Hepatocyte (in vitro differentiated cells): ENCODE measurements around the gene MINAR2. TPM values are rescaled to one million over a fixed set of nuclear protein-coding genes. Genes with fewer than 3 reads are reported as not detected.

Source experiments
- DNase-seq: peaks from one replicate; pipeline ENCODE4 v3.0.0-alpha.2; 2016; ENCODE audit warnings: low spot score
- H2AFZ ChIP-seq: fragments of 200-600 bp; sonication (generic); 2 replicates; pipeline ENCODE4 v1.6.0; 2016; ENCODE audit warnings: antibody characterized with exemption, mild to moderate bottlenecking
- H3K27ac ChIP-seq: fragments of 200-600 bp; sonication (generic); 2 replicates; pipeline ENCODE4 v1.5.1; 2016; ENCODE audit warnings: mild to moderate bottlenecking
- H3K27me3 ChIP-seq: fragments of 200-600 bp; sonication (generic); 2 replicates; pipeline ENCODE4 v1.6.1; 2016
- H3K36me3 ChIP-seq: fragments of 200-600 bp; sonication (generic); replicated peaks from 2 replicates; pipeline ENCODE4 v1.5.1; 2016; ENCODE audit warnings: low read depth; ENCODE audit not compliant: insufficient read depth
- H3K4me1 ChIP-seq: fragments of 200-600 bp; sonication (generic); 2 replicates; pipeline ENCODE4 v1.5.1; 2016; ENCODE audit warnings: mild to moderate bottlenecking, moderate library complexity; ENCODE audit not compliant: insufficient read depth
- H3K4me2 ChIP-seq: fragments of 200-600 bp; sonication (generic); 2 replicates; pipeline ENCODE4 v1.6.0; 2016
- H3K4me3 ChIP-seq: fragments of 200-600 bp; sonication (generic); 2 replicates; pipeline ENCODE4 v1.5.1; 2016; ENCODE audit warnings: mild to moderate bottlenecking
- H3K79me2 ChIP-seq: fragments of 200-600 bp; sonication (generic); 2 replicates; pipeline ENCODE4 v1.6.0; 2017; ENCODE audit warnings: mild to moderate bottlenecking
- H3K9me2 ChIP-seq: fragments of 200-600 bp; sonication (generic); replicated peaks from 2 replicates; pipeline ENCODE4 v1.6.0; 2017; ENCODE audit warnings: mild to moderate bottlenecking; ENCODE audit not compliant: insufficient read depth
- H3K9me3 ChIP-seq: fragments of 200-600 bp; sonication (generic); 2 replicates; pipeline ENCODE4 v1.5.1; 2016; ENCODE audit warnings: low read depth, mild to moderate bottlenecking
- H4K20me1 ChIP-seq: fragments of 200-600 bp; sonication (generic); 2 replicates; pipeline ENCODE4 v1.6.0; 2016; ENCODE audit warnings: mild to moderate bottlenecking; ENCODE audit not compliant: insufficient read depth, poor library complexity, severe bottlenecking
- EZH2 ChIP-seq: fragments of 200-600 bp; sonication (generic); IDR thresholded peaks from 2 replicates; pipeline ENCODE4 v1.6.1; 2016; ENCODE audit warnings: antibody characterized with exemption, mild to moderate bottlenecking, borderline replicate concordance
- EZH2phosphoT487 ChIP-seq: fragments of 200-600 bp; sonication (generic); IDR thresholded peaks from one replicate; pipeline ENCODE4 v1.6.1; 2018; ENCODE audit warnings: antibody characterized with exemption, mild to moderate bottlenecking, low read depth, moderate library complexity; ENCODE audit not compliant: unreplicated experiment, severe bottlenecking
- WGBS: methylation state at CpG from one replicate; pipeline ENCODE4 v1.1.6; 2016; ENCODE audit warnings: low lambda C conversion rate; ENCODE audit errors: missing lambda C conversion rate; 5-methylcytosine and 5-hydroxymethylcytosine counted together
- polyA plus RNA-seq: library from polyadenylated mRNA; unstranded; fragments of >200 nt; fragmentation: Nextera tagmentation; extraction: Ambion mirVana; gene quantifications from 2 replicates; pipeline ENCODE4 v1.2.1, GENCODE V29; 2016
- total RNA-seq: library from RNA; depleted of rRNA; stranded (reverse); fragments of >200 nt; gene quantifications from 2 replicates; pipeline ENCODE4 v1.2.3, GENCODE V29; 2014
- TF ChIP-seq, protein P1 (sequence below): fragments of 200-600 bp; sonication (generic); IDR thresholded peaks from 2 replicates; pipeline ENCODE4 v1.5.1; 2016; ENCODE audit warnings: antibody characterized with exemption, mild to moderate bottlenecking; ENCODE audit not compliant: poor library complexity

MINAR2 gene
- total and polyA plus RNA-seq, 2 experiments from 2014 or later = 0.08 TPM; not detected in 1

DNA sequence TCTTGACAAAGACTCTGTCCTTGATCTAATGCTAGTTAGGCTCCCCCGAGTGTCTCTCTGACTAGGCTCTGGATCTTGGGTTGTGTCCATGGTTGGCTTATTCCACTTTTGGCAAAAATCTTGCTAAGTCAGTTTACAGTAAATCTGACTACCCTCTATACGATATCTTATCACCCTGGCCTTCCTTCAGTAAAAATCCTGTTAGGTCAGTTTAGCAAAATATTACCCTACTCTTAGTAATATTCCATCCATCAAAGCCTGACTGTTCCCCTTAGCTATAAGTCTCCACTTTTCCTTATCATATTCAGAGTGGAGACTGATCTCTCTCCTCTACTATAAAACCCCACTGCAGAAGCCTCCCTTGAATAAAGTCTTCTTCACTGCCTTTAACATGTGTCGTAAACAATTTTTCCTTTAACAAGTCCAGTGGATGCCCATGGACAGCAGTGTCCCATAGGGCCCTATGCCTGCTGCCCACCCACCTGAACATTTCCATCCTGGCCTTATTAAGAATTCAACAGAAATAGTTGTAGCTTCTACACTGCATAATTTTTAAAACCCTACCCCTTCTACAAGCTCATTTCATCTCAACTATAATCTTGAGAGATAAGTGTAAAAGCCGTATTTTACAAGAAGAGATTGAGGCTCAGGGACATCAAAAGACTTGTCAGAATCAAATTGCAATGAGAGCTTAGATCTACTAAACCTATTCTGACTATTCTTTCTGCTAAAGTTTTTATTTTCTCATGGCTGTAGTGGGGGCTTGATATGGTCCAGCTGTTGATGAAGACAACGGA, 22.3 kb downstream of the MINAR2 start:
- no peaks in the 10 kb centered on the region for H4K20me1 ChIP-seq

DNA sequence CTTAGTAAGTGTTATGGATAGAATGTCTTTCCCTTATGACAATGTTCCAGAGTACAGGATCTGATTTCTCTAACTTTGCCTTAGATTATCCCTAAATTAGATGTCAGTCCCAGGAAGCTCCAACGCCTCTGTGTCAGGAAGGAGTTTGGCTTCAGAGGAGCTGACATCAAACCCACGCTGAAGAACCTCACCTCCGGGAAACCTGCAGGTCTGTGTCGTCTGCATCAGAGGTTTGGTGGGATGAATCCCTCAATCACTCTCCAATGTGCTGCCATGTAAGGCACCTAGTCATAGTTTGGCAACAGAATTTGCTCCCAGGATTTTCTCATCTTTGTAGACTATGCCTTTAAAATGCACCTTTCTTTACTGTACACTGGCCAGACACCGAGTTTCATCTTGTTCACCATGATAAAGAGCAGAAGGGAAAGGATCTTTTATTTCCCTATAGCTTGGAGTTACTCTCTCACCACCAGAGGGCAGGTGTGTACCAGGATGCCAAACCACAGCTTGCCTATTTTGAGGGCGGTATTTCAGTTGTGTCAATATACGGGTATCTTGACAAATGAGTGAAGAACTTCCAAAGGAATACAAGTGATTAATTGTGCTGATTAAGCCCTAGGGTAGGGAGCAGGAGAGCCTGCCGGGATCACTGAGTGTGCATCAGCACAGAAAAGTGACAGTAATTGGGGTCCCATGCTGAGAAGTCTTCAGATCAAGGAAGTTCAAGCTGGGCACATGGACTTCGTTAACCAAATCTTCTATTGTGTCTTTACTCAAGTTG, 23.4 kb downstream of the MINAR2 start:
- no peaks in the 10 kb centered on the region for H3K9me2 ChIP-seq
- TF ChIP-seq EZH2 (no peak), EZH2phosphoT487 (no peak)
- TF ChIP-seq, protein P1, sequence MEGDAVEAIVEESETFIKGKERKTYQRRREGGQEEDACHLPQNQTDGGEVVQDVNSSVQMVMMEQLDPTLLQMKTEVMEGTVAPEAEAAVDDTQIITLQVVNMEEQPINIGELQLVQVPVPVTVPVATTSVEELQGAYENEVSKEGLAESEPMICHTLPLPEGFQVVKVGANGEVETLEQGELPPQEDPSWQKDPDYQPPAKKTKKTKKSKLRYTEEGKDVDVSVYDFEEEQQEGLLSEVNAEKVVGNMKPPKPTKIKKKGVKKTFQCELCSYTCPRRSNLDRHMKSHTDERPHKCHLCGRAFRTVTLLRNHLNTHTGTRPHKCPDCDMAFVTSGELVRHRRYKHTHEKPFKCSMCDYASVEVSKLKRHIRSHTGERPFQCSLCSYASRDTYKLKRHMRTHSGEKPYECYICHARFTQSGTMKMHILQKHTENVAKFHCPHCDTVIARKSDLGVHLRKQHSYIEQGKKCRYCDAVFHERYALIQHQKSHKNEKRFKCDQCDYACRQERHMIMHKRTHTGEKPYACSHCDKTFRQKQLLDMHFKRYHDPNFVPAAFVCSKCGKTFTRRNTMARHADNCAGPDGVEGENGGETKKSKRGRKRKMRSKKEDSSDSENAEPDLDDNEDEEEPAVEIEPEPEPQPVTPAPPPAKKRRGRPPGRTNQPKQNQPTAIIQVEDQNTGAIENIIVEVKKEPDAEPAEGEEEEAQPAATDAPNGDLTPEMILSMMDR = peak; percentile 91
- no peaks in the 10 kb centered on the region for H3K9me3 ChIP-seq
- no peak overlapping the region for H2AFZ ChIP-seq
- peak overlapping the region; percentile 45 for H3K4me2 ChIP-seq
- 48% methylated on average over 9 of the region's 9 CpGs for WGBS
- H3K4me3 ChIP-seq = no peak overlapping the region
- no peak overlapping the region for H3K27ac ChIP-seq
- H3K4me1 ChIP-seq = no peaks in the 10 kb centered on the region
- no peaks in the 10 kb centered on the region for H3K36me3 ChIP-seq
- H3K27me3 ChIP-seq = no peaks in the 10 kb centered on the region
- no peaks in the 10 kb centered on the region for H4K20me1 ChIP-seq
- peak; percentile 76 for DNase-seq
- no peaks in the 10 kb centered on the region for H3K79me2 ChIP-seq

More for the DNA sequence above, 22.3 kb downstream of the MINAR2 start:
- Histone ChIP-seq H3K4me1 (no peaks in the 10 kb centered on the region), H3K9me3 (no peaks in the 10 kb centered on the region), H2AFZ (no peak overlapping the region), H3K27me3 (no peaks in the 10 kb centered on the region), H3K79me2 (no peaks in the 10 kb centered on the region), H3K9me2 (no peaks in the 10 kb centered on the region), H3K36me3 (no peaks in the 10 kb centered on the region), H3K4me2 (no peak overlapping the region), H3K27ac (no peak overlapping the region), H3K4me3 (no peak overlapping the region)
- TF ChIP-seq EZH2 = no peak
- TF ChIP-seq EZH2phosphoT487 = no peak
- TF ChIP-seq, protein P1 = no peak
- 56% methylated on average over 5 of the region's 5 CpGs for WGBS
- no peak for DNase-seq

DNA sequence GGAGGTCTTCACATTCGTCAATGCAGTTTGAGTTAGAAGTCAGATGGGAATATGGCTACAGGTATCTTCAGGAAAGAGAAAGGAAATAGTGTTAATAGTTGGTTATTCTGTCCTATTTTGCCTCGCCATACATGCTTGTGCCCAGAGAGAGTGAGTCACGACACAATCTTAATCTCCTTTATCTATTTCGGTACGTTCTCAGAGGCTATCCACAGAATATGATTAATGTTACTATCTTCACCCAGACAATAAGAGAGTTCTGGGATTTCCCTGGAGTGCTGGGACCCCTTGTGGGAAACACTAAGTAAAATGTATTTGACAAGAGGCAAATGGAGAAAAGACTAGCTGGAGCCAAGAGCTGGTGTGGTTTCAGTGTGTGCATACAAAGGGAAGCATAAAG, 25.5 kb downstream of the MINAR2 start:
- H3K4me2 ChIP-seq = no peak overlapping the region
- no peak overlapping the region for H2AFZ ChIP-seq
- H4K20me1 ChIP-seq = no peaks in the 10 kb centered on the region
- H3K4me3 ChIP-seq = no peak overlapping the region
- H3K27ac ChIP-seq = no peak overlapping the region
- WGBS = 68% methylated on average over 5 of the region's 5 CpGs
- TF ChIP-seq EZH2 (no peak), EZH2phosphoT487 (no peak)
- TF ChIP-seq, protein P1 = no peak
- no peaks in the 10 kb centered on the region for H3K79me2 ChIP-seq
- DNase-seq = no peak
- no peaks in the 10 kb centered on the region for H3K9me3 ChIP-seq
- no peaks in the 10 kb centered on the region for H3K9me2 ChIP-seq
- no peaks in the 10 kb centered on the region for H3K27me3 ChIP-seq
- H3K36me3 ChIP-seq = no peaks in the 10 kb centered on the region
- H3K4me1 ChIP-seq = no peaks in the 10 kb centered on the region
